Mucosa of stomach (tissue), 1 donor: ENCODE data around the gene ZNF354C.
"Not testable (repeated sequence)": the region's sequence is repeated elsewhere in the genome, so short reads cannot be mapped to it uniquely, and the experiment has no call there.

Source experiments
- H3K27me3 ChIP-seq: one replicate; pipeline ENCODE4 v1.7.0; 2013; ENCODE audit warnings: mild to moderate bottlenecking, low read length; ENCODE audit not compliant: control insufficient read depth, insufficient read depth
- H3K36me3 ChIP-seq: one replicate; pipeline ENCODE4 v1.7.0; 2013; ENCODE audit warnings: low read length; ENCODE audit not compliant: control insufficient read depth, insufficient read depth
- H3K4me1 ChIP-seq: one replicate; pipeline ENCODE4 v1.7.0; 2013; ENCODE audit warnings: mild to moderate bottlenecking, low read length; ENCODE audit not compliant: control insufficient read depth, insufficient read depth
- H3K4me3 ChIP-seq: one replicate; pipeline ENCODE4 v1.7.0; 2013; ENCODE audit warnings: low read length
- H3K9ac ChIP-seq: one replicate; pipeline ENCODE4 v1.7.0; 2013; ENCODE audit warnings: mild to moderate bottlenecking, low read length, moderate library complexity
- H3K9me3 ChIP-seq: one replicate; pipeline ENCODE4 v1.7.0; 2013; ENCODE audit warnings: mild to moderate bottlenecking, low read length, moderate library complexity; ENCODE audit not compliant: control insufficient read depth
- donor health status: Pancreatic carcinoma.

The ZNF354C gene

GRCh38 chr5:179079165-179079987 is 19.2 kb downstream of the ZNF354C start:
- Histone ChIP-seq H3K9me3 (peaks cover 49% of the 10 kb centered on the region), H3K27me3 (no peaks in the 10 kb centered on the region), H3K4me1 (no peaks in the 10 kb centered on the region), H3K36me3 (no peaks in the 10 kb centered on the region), H3K4me3 (no peak overlapping the region), H3K9ac (no peak overlapping the region)

GRCh38 chr5:179080724-179081123 is 20.6 kb downstream of the ZNF354C start:
- Histone ChIP-seq H3K36me3 (no peaks in the 10 kb centered on the region), H3K27me3 (no peaks in the 10 kb centered on the region), H3K4me3 (no peak overlapping the region), H3K9ac (no peak overlapping the region), H3K9me3 (peaks cover 48% of the 10 kb centered on the region), H3K4me1 (no peaks in the 10 kb centered on the region)

- no peaks in the 10 kb centered on the region for H3K9me3 ChIP-seq
- no peaks in the 10 kb centered on the region for H3K36me3 ChIP-seq
- H3K9ac ChIP-seq: no peak overlapping the region
- H3K4me1 ChIP-seq: no peaks in the 10 kb centered on the region
- H3K27me3 ChIP-seq: no peaks in the 10 kb centered on the region
- no peak overlapping the region for H3K4me3 ChIP-seq
These were observed 29.3 kb downstream of the ZNF354C start for GRCh38 chr5:179089502-179089901.

DNA sequence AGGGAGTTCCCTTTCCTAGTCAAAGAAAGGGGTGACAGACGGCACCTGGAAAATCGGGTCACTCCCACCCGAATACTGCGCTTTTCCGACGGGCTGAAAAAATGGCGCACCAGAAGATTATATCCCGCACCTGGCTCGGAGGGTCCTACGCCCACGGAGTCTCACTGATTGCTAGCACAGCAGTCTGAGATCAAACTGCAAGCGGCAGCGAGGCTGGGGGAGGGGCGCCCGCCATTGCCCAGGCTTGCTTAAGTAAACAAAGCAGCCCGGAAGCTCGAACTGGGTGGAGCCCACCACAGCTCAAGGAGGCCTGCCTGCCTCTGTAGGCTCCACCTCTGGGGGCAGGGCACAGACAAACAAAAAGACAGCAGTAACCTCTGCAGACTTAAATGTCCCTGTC is 41.1 kb downstream of the ZNF354C start:
- not testable (repeated sequence) for H3K36me3 ChIP-seq, H3K4me3 ChIP-seq, H3K4me1 ChIP-seq, H3K27me3 ChIP-seq, H3K9me3 ChIP-seq, H3K9ac ChIP-seq

DNA sequence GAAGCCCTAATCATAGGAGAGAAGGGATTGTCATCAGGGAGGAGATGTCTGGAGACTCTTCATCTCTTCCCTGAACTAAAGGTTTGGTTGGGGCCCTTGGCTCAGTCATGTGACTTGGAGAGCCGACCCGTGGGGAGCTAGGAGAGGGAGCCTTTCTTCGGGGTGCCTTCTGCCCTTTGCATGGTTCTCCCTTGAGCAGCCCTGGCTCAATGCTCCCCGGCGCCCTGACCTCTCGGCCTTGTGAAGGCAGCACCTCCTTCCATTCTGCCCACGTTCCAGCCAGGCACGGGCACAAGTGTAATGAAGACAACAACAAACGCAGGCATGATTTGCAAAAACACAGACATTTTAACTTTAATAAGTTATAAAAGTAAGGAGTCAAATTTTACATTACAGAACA is 50.4 kb downstream of the ZNF354C start:
- Histone ChIP-seq H3K36me3 (no peaks in the 10 kb centered on the region), H3K27me3 (no peaks in the 10 kb centered on the region), H3K4me1 (no peaks in the 10 kb centered on the region), H3K9ac (no peak overlapping the region), H3K9me3 (no peaks in the 10 kb centered on the region), H3K4me3 (no peak overlapping the region)

GRCh38 chr5:179111267-179112207 is 51.4 kb downstream of the ZNF354C start:
- Histone ChIP-seq H3K4me3 (no peak overlapping the region), H3K27me3 (no peaks in the 10 kb centered on the region), H3K9me3 (no peaks in the 10 kb centered on the region), H3K36me3 (no peaks in the 10 kb centered on the region), H3K4me1 (no peaks in the 10 kb centered on the region), H3K9ac (no peak overlapping the region)

DNA sequence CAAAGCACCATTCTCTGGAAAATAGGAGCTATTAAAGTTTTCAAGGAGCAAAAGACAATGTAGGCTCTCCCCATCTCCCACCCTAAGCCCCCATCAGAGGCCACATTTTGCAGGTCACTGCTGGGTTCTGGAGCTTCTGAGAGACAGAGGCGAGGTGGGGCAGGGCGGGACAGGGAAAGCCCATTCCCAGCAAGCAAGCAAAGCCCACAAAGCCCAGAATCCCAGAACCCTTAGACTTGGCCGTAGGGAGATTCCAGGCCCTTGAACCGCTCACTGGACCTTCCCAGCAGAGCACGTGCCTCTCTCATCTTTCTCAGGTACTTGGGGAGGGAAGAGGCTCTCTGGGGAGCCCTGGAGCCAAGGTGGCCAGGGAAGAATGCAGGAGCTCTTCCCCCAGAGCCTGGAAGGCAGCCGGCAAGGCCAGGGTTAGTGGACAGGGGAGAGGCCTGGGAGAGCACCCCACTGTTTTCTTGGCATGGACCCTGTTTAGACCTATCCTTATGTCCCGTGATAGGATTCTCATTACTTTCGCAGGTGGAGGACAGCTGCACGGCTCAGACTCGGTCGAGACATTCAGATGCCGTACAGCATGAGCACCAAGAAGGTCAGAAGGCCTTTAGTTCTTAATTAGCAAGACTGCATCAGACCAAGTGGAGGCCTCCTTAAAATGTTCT is 52.4 kb downstream of the ZNF354C start:
- Histone ChIP-seq H3K36me3 (no peaks in the 10 kb centered on the region), H3K9me3 (no peaks in the 10 kb centered on the region), H3K4me3 (no peak overlapping the region), H3K4me1 (no peaks in the 10 kb centered on the region), H3K27me3 (no peaks in the 10 kb centered on the region), H3K9ac (no peak overlapping the region)

GRCh38 chr5:179113143-179113530 is 53.0 kb downstream of the ZNF354C start:
- no peaks in the 10 kb centered on the region for H3K36me3 ChIP-seq
- no peaks in the 10 kb centered on the region for H3K9me3 ChIP-seq
- no peak overlapping the region for H3K4me3 ChIP-seq
- no peaks in the 10 kb centered on the region for H3K27me3 ChIP-seq
- no peak overlapping the region for H3K9ac ChIP-seq
- no peaks in the 10 kb centered on the region for H3K4me1 ChIP-seq

GRCh38 chr5:179113945-179114641 is 53.9 kb downstream of the ZNF354C start:
- no peaks in the 10 kb centered on the region for H3K36me3 ChIP-seq
- no peaks in the 10 kb centered on the region for H3K9me3 ChIP-seq
- H3K4me3 ChIP-seq: no peak overlapping the region
- H3K4me1 ChIP-seq: no peaks in the 10 kb centered on the region
- no peak overlapping the region for H3K9ac ChIP-seq
- no peaks in the 10 kb centered on the region for H3K27me3 ChIP-seq

DNA sequence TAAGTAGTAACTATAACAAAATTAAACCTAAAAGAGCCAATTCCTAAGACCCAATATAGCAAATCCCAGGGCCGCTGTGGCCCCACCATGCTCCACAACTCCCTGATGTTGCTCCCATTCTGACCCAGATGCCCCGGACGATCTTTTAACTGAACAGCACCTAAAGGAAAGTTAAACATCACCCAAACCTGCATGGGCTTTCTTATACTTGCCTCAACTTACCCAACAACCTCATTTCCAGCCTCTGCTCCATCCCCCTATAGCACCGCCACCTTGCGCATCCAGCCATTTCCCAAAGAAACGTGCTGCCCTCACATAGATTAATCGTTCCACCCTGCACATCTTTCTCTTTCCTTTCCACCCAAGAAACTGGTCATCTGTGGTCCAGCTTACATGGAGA is 54.6 kb downstream of the ZNF354C start:
- Histone ChIP-seq H3K9me3 (no peaks in the 10 kb centered on the region), H3K27me3 (no peaks in the 10 kb centered on the region), H3K9ac (no peak overlapping the region), H3K4me1 (no peaks in the 10 kb centered on the region), H3K36me3 (no peaks in the 10 kb centered on the region), H3K4me3 (no peak overlapping the region)

- H3K4me1 ChIP-seq: no peaks in the 10 kb centered on the region
- no peaks in the 10 kb centered on the region for H3K27me3 ChIP-seq
- H3K9ac ChIP-seq: no peak overlapping the region
- H3K36me3 ChIP-seq: no peaks in the 10 kb centered on the region
- H3K4me3 ChIP-seq: no peak overlapping the region
- no peaks in the 10 kb centered on the region for H3K9me3 ChIP-seq
These were observed 55.1 kb downstream of the ZNF354C start for GRCh38 chr5:179115307-179115706.
